ENCODE data around the gene RBM39.
"Not testable (repeated sequence)": the region's sequence is repeated elsewhere in the genome, so short reads cannot be mapped to it uniquely, and the experiment has no call there.

Gene RBM39

GRCh38 chr20:35724321-35725230 lies 17.5 kb downstream of the RBM39 start:
- no peak for DNase-seq

- DNase-seq, result not testable (repeated sequence)
Observed at GRCh38 chr20:35723652-35724320, 18.3 kb downstream of the RBM39 start.

GRCh38 chr20:35723275-35723639 lies 18.8 kb downstream of the RBM39 start:
- DNase-seq, result not testable (repeated sequence)

GRCh38 chr20:35721621-35722020 lies 20.4 kb downstream of the RBM39 start:
- DNase-seq, result no peak

GRCh38 chr20:35721219-35721618 lies 20.8 kb downstream of the RBM39 start:
- DNase-seq, result no peak

- DNase-seq, result no peak
Observed at GRCh38 chr20:35720165-35721123, 21.6 kb downstream of the RBM39 start.

- DNase-seq, result no peak
Observed at GRCh38 chr20:35719717-35720116, 22.3 kb downstream of the RBM39 start.

- DNase-seq, result no peak
Observed at GRCh38 chr20:35718972-35719635, 23.0 kb downstream of the RBM39 start.

GRCh38 chr20:35718321-35718720 lies 23.7 kb downstream of the RBM39 start:
- not testable (repeated sequence) for DNase-seq

GRCh38 chr20:35716330-35716729 lies 25.7 kb downstream of the RBM39 start:
- no peak for DNase-seq

- no peak for DNase-seq
Observed at GRCh38 chr20:35715652-35716051, 26.4 kb downstream of the RBM39 start.

- no peak for DNase-seq
Observed at GRCh38 chr20:35714127-35714526, 27.9 kb downstream of the RBM39 start.

GRCh38 chr20:35713120-35713519 lies 28.9 kb downstream of the RBM39 start:
- not testable (repeated sequence) for DNase-seq

GRCh38 chr20:35711588-35712209 lies 30.4 kb downstream of the RBM39 start:
- no peak for DNase-seq

- DNase-seq, result no peak
Observed at GRCh38 chr20:35710884-35711587, 31.0 kb downstream of the RBM39 start.

- DNase-seq, result no peak
Observed at GRCh38 chr20:35710039-35710438, 32.0 kb downstream of the RBM39 start.

- no peak for DNase-seq
Observed at GRCh38 chr20:35709259-35709658, 32.8 kb downstream of the RBM39 start.

GRCh38 chr20:35708502-35708901 lies 33.6 kb downstream of the RBM39 start:
- DNase-seq, result no peak

- DNase-seq, result not testable (repeated sequence)
Observed at GRCh38 chr20:35706591-35707529, 35.2 kb downstream of the RBM39 start.

GRCh38 chr20:35705894-35706293 lies 36.2 kb downstream of the RBM39 start:
- not testable (repeated sequence) for DNase-seq

Measured in NCI-H2171 treated with DMSO at 0.1 percent for 48 hours (cell line).